ENCODE measurements around the gene SPEF1.

DNA sequence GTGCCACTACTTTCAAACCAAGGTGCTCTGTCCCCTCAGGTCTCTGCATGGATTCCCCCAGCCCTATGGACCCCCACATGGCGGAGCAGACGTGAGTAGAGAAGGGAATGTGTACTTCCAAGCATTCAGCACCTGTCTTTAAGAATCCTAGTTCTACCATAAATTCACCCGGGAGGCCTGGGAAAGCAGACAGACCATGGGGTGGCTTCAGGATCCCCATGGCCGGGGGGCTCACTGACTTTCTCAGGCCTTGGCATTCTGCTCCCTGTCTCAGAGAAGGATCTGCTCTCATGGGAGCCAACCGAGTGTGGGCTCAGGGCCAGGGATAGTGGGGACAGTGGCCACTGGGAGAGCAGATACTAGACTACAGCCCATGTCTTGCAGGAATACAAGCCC is 17.1 kb upstream of the SPEF1 start:
- no peak for TF ChIP-seq CTCF (IDR thresholded peaks at IDR 0.05)
- no peak for TF ChIP-seq POLR2A (IDR thresholded peaks at IDR 0.05)
